ACHN (cell line): Measurements from ENCODE around the gene PIEZO2.
"Not testable (repeated sequence)": the region's sequence is repeated elsewhere in the genome, so short reads cannot be mapped to it uniquely, and the experiment has no call there.

Experiments used
- DNase-seq: peaks from one replicate; pipeline ENCODE4 v3.0.0-alpha.2; 2015
- in situ Hi-C: cut with HindIII; loops from 2 replicates; pipeline ENCODE4 v1.10.0; 2017; ENCODE audit warnings: low sequenced_read_pairs, low pct_ligation_motif_present, low pct_unique_long_range_greater_than_20kb

Gene PIEZO2

GRCh38 chr18:11155034-11155759 is 5.8 kb upstream of the PIEZO2 start:
- in situ Hi-C loops, result no loop called here
- no peak for DNase-seq

- in situ Hi-C loops, result no loop called here
Observed at GRCh38 chr18:11154368-11154989, 5.1 kb upstream of the PIEZO2 start.

GRCh38 chr18:11153097-11153496 is 3.7 kb upstream of the PIEZO2 start:
- in situ Hi-C loops, result no loop called here
- no peak for DNase-seq

More at GRCh38 chr18:11154368-11154989, 5.1 kb upstream of the PIEZO2 start:
- DNase-seq, result peak; percentile 42

GRCh38 chr18:11150271-11150615 is 874 bp upstream of the PIEZO2 start:
- in situ Hi-C loops, result no loop called here
- no peak for DNase-seq

GRCh38 chr18:11148680-11149440 is 509 bp downstream of the PIEZO2 start:
- in situ Hi-C loops, result no loop called here

GRCh38 chr18:11147962-11148679 is 1.2 kb downstream of the PIEZO2 start:
- in situ Hi-C loops, result no loop called here
- no peak for DNase-seq

More at GRCh38 chr18:11148680-11149440, 509 bp downstream of the PIEZO2 start:
- DNase-seq, result no peak

GRCh38 chr18:11147371-11147951 is 1.9 kb downstream of the PIEZO2 start:
- in situ Hi-C loops, result no loop called here
- DNase-seq, result no peak

GRCh38 chr18:11146947-11147345 is 2.4 kb downstream of the PIEZO2 start:
- DNase-seq, result no peak
- in situ Hi-C loops, result no loop called here

GRCh38 chr18:11146238-11146946 is 3.0 kb downstream of the PIEZO2 start:
- in situ Hi-C loops, result no loop called here
- no peak for DNase-seq

GRCh38 chr18:11145413-11146191 is 3.8 kb downstream of the PIEZO2 start:
- DNase-seq, result no peak
- in situ Hi-C loops, result no loop called here

GRCh38 chr18:11137400-11137799 is 12.0 kb downstream of the PIEZO2 start:
- no peak for DNase-seq
- in situ Hi-C loops, result no loop called here

- in situ Hi-C loops, result no loop called here
- DNase-seq, result no peak
Observed at GRCh38 chr18:11136241-11136640, 13.1 kb downstream of the PIEZO2 start.

- in situ Hi-C loops, result no loop called here
- no peak for DNase-seq
Observed at GRCh38 chr18:11134940-11135339, 14.4 kb downstream of the PIEZO2 start.

GRCh38 chr18:11129059-11129458 is 20.3 kb downstream of the PIEZO2 start:
- DNase-seq, in situ Hi-C loops: not testable (repeated sequence)

GRCh38 chr18:11125492-11126315 is 23.7 kb downstream of the PIEZO2 start:
- DNase-seq, result no peak
- in situ Hi-C loops, result no loop called here

GRCh38 chr18:11124054-11124453 is 25.3 kb downstream of the PIEZO2 start:
- in situ Hi-C loops, result no loop called here
- DNase-seq, result no peak

- in situ Hi-C loops, result no loop called here
Observed at GRCh38 chr18:11121443-11121849, 27.9 kb downstream of the PIEZO2 start.

More at GRCh38 chr18:11121443-11121849, 27.9 kb downstream of the PIEZO2 start:
- DNase-seq, result no peak
